NCI-H2029 treated with DMSO at 0.1 percent for 48 hours (cell line): ENCODE results near the gene SCYL2.
"Not testable (repeated sequence)": the region's sequence is repeated elsewhere in the genome, so short reads cannot be mapped to it uniquely, and the experiment has no call there.

Source experiments
- DNase-seq: peaks from one replicate; lab custom pipeline; 2025; lab: John Stamatoyannopoulos, UW

SCYL2 gene

GRCh38 chr12:100265732-100266584, 1.0 kb upstream of the SCYL2 start:
- no peak for DNase-seq

GRCh38 chr12:100266585-100266834, 467 bp upstream of the SCYL2 start:
- no peak for DNase-seq

DNA sequence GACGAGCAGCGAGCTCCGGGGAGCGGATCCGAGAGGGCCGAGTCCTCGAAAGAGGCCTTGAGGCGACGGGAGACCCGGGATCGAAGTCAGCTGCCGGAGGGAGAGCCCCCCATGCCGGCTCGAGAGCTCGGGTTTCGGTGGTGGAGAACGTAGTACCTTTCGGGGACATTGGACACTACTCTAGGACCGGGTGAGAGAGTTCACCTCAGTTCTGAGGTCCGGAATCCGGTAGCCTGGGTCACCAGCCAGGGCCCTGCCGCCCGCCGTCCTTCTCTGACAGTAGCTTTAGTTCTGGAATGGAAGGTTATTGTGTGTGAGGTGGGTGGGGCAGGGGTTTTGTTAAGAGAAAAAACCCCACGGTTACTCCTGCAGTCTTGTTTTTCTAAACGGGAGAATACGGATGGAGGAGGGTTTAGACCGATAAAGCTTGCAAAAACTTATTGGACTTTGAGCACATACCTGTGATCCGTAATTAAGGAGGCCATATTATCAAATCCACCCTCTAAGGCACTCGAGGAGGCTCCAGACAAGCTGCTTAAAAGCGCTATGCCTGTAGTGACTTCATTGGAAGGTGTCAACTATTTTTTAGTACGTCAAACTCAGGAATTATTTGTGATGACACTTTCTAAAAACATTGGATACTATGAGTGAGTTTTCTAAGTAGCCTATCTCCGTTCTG, 765 bp downstream of the SCYL2 start:
- DNase-seq: no peak

- no peak for DNase-seq
These were observed 2.0 kb downstream of the SCYL2 start for GRCh38 chr12:100268835-100269564.

DNA sequence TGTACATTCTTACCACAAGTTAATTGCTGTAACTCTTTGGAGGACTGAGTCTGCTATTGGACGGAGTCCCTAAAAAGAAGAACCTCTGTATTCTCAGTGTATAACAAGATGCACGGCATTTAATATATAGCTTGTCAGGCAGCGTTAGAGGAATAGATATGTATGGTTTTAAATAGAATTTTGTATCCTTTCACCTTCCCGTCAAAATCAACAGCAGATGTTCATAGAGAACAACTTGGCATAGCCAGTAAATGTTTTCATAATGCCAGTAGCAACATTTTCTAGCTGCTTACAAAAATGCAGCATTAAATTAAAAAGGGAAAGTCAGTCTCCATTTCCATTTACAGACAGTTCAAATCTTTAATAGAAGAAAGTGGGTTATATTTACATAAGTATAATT, 6.8 kb downstream of the SCYL2 start:
- DNase-seq: no peak

- no peak for DNase-seq
These were observed 7.3 kb downstream of the SCYL2 start for GRCh38 chr12:100274291-100274690.

DNA sequence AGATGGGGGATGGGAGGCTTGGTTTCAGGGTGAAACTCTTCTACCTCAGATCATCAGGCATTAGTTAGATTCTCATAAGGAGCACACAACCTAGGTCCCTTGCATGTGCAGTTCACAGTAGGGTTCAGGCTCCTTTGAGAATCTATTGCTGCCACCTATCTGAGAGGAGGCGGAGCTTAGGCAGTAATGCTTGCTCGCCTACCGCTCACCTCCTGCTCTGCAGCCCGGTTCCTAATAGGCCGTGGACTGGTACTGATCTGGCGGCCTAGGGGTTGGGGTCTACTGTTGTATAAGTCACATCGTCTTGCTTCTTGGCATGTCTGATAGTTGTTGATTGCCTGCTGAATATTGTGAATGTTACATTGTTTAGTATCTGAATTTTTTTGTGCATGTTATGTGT, 12.2 kb downstream of the SCYL2 start:
- DNase-seq: no peak

- DNase-seq: no peak
These were observed 12.7 kb downstream of the SCYL2 start for GRCh38 chr12:100279607-100280244.

- DNase-seq: not testable (repeated sequence)
These were observed 17.6 kb downstream of the SCYL2 start for GRCh38 chr12:100284556-100284955.

GRCh38 chr12:100289038-100289437, 22.1 kb downstream of the SCYL2 start:
- DNase-seq: no peak

DNA sequence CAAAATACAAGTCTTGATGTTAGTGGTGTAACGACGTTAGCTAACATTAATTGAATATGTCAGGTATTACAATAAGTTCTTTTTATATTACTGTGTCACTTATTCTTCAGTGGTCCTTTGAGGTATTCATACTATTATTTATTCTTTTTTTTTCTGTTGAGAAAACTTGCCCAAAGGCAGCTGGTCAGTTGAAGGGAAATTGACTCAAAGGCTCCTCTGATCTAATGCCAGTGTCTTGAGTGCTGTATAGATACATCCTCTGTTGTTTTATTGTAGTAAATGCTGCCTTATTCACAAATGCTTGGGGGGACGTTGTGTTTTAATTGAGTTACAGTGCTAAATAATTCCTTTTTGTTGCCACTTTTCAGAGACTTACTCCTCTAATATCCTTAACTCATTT, 23.0 kb downstream of the SCYL2 start:
- DNase-seq: no peak

- no peak for DNase-seq
These were observed 26.0 kb downstream of the SCYL2 start for GRCh38 chr12:100293017-100293416.

DNA sequence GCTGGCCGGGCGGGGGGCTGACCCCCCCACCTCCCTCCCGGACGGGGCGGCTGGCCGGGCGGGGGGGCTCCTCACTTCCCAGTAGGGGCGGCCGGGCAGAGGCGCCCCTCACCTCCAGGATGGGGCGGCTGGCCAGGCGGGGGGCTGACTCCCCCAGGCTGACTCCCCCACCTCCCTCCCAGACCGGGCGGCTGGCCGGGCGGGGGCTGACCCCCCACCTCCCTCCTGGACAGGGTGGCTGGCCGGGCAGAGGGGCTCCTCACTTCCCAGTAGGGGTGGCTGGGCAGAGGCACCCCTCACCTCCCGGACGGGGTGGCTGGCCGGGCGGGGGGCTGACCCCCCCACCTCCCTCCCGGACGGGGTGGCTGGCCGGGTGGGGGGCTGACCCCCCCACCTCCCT, 27.4 kb downstream of the SCYL2 start:
- not testable (repeated sequence) for DNase-seq

DNA sequence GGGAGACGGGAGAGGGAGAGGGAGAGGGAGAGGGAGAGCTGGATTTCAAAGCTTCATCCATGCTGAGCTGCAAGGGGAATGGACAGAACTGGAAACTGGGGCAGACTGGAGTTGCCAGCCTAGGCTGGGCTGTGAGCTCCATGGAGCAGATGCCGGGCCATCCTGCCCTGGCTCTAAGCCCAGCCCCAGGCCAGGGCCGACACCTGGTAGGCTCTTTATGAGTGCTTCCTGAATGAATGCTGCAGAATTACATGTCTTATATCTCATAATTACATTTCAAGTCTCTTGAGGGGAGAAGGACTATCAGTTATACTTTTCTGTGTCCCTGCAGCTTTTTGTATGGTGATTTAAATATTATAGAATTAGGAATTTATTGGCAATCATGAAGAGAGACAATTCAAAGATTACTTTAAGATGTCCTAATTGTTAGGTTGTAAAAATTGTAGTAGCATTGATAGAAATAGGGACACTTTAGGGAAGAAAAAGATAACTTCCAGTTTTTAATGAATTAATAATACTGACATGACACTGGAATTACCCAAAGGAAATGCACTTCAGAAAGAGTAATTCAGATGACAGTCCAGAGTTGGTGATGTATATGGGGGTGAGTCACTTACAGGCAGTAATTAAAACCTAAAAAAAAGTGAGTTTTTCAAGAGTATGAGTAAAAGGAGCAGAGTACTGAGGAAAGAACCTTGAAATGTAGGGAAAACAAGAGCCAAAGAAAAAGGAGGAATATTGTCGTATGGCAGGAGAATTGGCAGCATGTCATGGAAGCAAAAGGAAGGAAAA, 29.0 kb downstream of the SCYL2 start:
- no peak for DNase-seq

- no peak for DNase-seq
These were observed 35.1 kb downstream of the SCYL2 start for GRCh38 chr12:100302081-100302480.

- DNase-seq: no peak
These were observed 36.9 kb downstream of the SCYL2 start for GRCh38 chr12:100303831-100304230.

GRCh38 chr12:100304334-100304733, 37.4 kb downstream of the SCYL2 start:
- not testable (repeated sequence) for DNase-seq

- not testable (repeated sequence) for DNase-seq
These were observed 41.2 kb downstream of the SCYL2 start for GRCh38 chr12:100308138-100308537.

- DNase-seq: no peak
These were observed 44.3 kb downstream of the SCYL2 start for GRCh38 chr12:100311317-100311716.

GRCh38 chr12:100317371-100317770, 50.4 kb downstream of the SCYL2 start:
- no peak for DNase-seq

GRCh38 chr12:100324498-100324897, 57.5 kb downstream of the SCYL2 start:
- DNase-seq: no peak

GRCh38 chr12:100326208-100326607, 59.2 kb downstream of the SCYL2 start:
- DNase-seq: no peak
